ENCODE results near the gene ASIC2. TPM values are rescaled to one million over a fixed set of nuclear protein-coding genes. Genes with fewer than 3 reads are reported as not detected.

Gene ASIC2
- total and polyA plus RNA-seq, 2 donors (not counting 3 experiments of a cell fraction or from before 2014, with no cell fraction given) = not detected

GRCh38 chr17:33073416-33073815 is 219.7 kb downstream of the ASIC2 start:
- no TSS peak for BruUV-seq (replicated peaks)
- dilution Hi-C loops (cut with MboI; ENCODE audit: extremely low pct_ligation_motif_present, low sequenced_read_pairs) = no loop called here
- no peak for DNase-seq (ENCODE audit: low read depth, low spot score)

More at GRCh38 chr17:33073416-33073815, 219.7 kb downstream of the ASIC2 start:
- no peak overlapping the region for H3K27ac ChIP-seq (ENCODE audit: insufficient read depth, low read depth, low read length)
- H3K79me2 ChIP-seq (ENCODE audit: control insufficient read depth, insufficient read depth, low read length) = no peaks in the 10 kb centered on the region
- ChIA-PET CTCF (no interaction called here), POLR2A (no interaction called here)
- H4K20me1 ChIP-seq (replicated peaks; ENCODE audit: control insufficient read depth, extremely low read depth, insufficient read depth, low read length) = no peaks in the 10 kb centered on the region
- no peaks in the 10 kb centered on the region for H3K9me1 ChIP-seq (replicated peaks; ENCODE audit: control insufficient read depth, extremely low read depth, insufficient read depth, low read length)
- H3K9me3 ChIP-seq (replicated peaks; ENCODE audit: control insufficient read depth, insufficient read depth, low read length) = no peaks in the 10 kb centered on the region
- TF ChIP-seq CTCF (IDR thresholded peaks at IDR 0.05; ENCODE audit: extremely low read depth in 1 of 2, insufficient read depth in 1 of 2, low read depth in 1 of 2, low read length in 2 of 2) (no peak), FOS (IDR thresholded peaks at IDR 0.05; ENCODE audit: borderline replicate concordance, insufficient read depth, low read length) (no peak), POLR2AphosphoS5 (IDR thresholded peaks at IDR 0.05; ENCODE audit: insufficient read depth, low read depth, low read length) (no peak), GATA2 (IDR thresholded peaks at IDR 0.05; ENCODE audit: insufficient read depth, insufficient read length, low read depth, low read length) (no peak), EZH2 (IDR thresholded peaks at IDR 0.05; ENCODE audit: borderline replicate concordance, low read depth, low read length, severe bottlenecking) (no peak), MYC (IDR thresholded peaks at IDR 0.05; ENCODE audit: low read depth, low read length) (no peak), MAX (IDR thresholded peaks at IDR 0.05; ENCODE audit: insufficient read depth, insufficient read length) (no peak), JUN (IDR thresholded peaks at IDR 0.05; ENCODE audit: borderline replicate concordance, insufficient read depth, insufficient read length, low read depth) (no peak), POLR2A (IDR thresholded peaks at IDR 0.05; ENCODE audit: low read depth, low read length) (no peak)
- H3K36me3 ChIP-seq (ENCODE audit: control insufficient read depth in 2 of 2, extremely low read depth in 1 of 2, insufficient read depth in 2 of 2, low read length in 2 of 2) = no peaks in the 10 kb centered on the region
- intact Hi-C loops (cut with micrococcal nuclease) = no loop called here
- no peaks in the 10 kb centered on the region for H3K27me3 ChIP-seq (ENCODE audit: control insufficient read depth in 2 of 2, insufficient read depth in 2 of 2, low read length in 2 of 2)
- no peak overlapping the region for H3K4me3 ChIP-seq (replicated peaks in 1 of 3; ENCODE audit: insufficient read depth in 1 of 3, low read depth in 1 of 3, low read length in 3 of 3)
- no peaks in the 10 kb centered on the region for H3K4me1 ChIP-seq (ENCODE audit: control insufficient read depth, extremely low read depth, insufficient read depth, low read length)
- no peak overlapping the region for H3K9ac ChIP-seq (replicated peaks; ENCODE audit: extremely low read depth, insufficient read depth, low read length)
- H2AFZ ChIP-seq (ENCODE audit: low read depth, low read length) = no peak overlapping the region
- H3K4me2 ChIP-seq (ENCODE audit: insufficient read depth, low read length) = no peak overlapping the region
- FAIRE-seq = no peak

All from endothelial cell of umbilical vein (primary cell).